Activated naive CD8-positive, alpha-beta T cell treated with anti-CD3 and anti-CD28 coated beads for 36 hours (primary cell): ENCODE data around the gene CAMTA1. TPM values are rescaled to one million over a fixed set of nuclear protein-coding genes. Genes with fewer than 3 reads are reported as not detected.

ENCODE experiments used
- DNase-seq: peaks from one replicate; pipeline ENCODE4 v3.0.0; 2021
- H3K27ac Mint-ChIP-seq: one replicate; pipeline ENCODE4 v1.8.0; 2022; ENCODE audit warnings: mild to moderate bottlenecking, moderate library complexity, mixed read lengths
- H3K27me3 Mint-ChIP-seq: one replicate; pipeline ENCODE4 v1.8.0; 2022; ENCODE audit warnings: mild to moderate bottlenecking, mixed read lengths
- H3K36me3 Mint-ChIP-seq: one replicate; pipeline ENCODE4 v1.8.0; 2021; ENCODE audit warnings: mild to moderate bottlenecking, mixed read lengths
- H3K4me1 Mint-ChIP-seq: one replicate; pipeline ENCODE4 v1.8.0; 2021; ENCODE audit warnings: mixed read lengths
- H3K4me3 Mint-ChIP-seq: one replicate; pipeline ENCODE4 v1.8.0; 2022; ENCODE audit warnings: mild to moderate bottlenecking, moderate library complexity, mixed read lengths
- H3K9me3 Mint-ChIP-seq: one replicate; pipeline ENCODE4 v1.8.0; 2022; ENCODE audit warnings: mixed read lengths
- total RNA-seq, 2 experiments: library from RNA; stranded (reverse); gene quantifications; one replicate each; pipeline ENCODE4 v1.2.3, GENCODE V29; 2021

CAMTA1 gene
- total RNA-seq, 2 experiments from 2014 or later: 70.4 to 71.4 TPM

DNA sequence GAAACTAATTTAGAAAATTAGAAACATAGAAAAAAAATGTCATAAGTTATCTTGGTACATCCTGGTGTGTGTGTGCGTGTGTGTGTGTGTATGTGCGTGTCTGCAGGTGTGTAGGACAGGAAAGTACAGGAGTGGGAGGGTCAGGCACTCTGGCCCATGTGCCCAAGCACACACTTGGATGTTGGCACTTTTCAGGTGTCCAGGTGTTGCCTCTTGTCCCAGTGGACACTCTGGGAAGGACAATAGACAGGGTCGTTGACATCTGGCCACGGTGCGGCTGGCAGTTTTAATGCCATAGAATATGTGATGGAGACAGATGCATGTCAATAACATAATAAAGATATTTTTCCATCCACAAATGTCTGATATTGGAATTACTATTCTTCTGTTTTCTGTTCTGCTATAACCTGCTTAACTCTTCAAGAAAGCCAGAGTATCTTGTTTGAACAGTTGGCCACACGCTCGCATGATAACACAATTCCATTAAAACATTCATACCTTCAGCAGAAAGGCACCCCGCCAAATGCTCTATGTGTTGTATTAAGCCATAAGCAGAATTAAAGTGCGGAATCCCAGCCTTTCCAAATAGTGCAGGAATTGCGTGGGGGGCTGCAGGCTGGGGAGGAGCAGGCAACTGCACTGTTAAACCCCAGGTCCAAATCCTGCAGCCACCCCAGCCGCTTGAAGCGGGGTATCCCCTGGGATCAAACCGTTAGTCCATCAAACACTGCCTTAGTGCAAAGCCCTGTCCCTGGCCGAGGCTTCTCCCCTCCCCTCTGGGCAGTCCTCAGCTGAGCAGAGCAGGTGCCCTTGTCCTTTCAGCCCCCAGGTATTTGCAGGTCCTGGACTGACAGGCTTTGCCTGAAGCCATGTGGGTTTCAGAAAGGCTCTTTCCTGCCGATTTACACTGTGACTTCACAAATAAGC lies 390.0 kb downstream of the CAMTA1 start:
- no peak overlapping the region for H3K4me3 Mint-ChIP-seq
- H3K36me3 Mint-ChIP-seq: peaks cover 2% of the 10 kb centered on the region
- DNase-seq: no peak
- H3K27ac Mint-ChIP-seq: no peak overlapping the region
- no peaks in the 10 kb centered on the region for H3K4me1 Mint-ChIP-seq
- peaks cover 13% of the 10 kb centered on the region for H3K9me3 Mint-ChIP-seq
- H3K27me3 Mint-ChIP-seq: peaks cover 40% of the 10 kb centered on the region

DNA sequence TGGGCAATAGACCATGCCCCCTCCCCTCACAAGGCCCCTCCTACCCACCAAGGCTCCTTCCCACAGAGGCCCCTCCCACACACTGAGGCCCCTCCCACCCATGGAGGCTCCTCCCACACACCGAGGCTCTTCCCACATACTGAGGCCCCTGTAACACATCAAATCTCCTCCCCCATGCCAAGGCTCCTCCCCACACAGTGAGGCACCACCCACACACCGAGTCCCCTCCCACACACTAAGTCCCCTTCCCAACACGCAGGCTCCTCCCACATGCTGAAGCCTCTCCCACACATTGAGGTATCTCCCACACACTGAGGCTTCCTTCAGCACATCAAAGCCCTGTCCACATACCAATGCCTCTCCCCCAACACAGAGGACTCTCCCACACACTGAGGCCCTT lies 391.8 kb downstream of the CAMTA1 start:
- Mint-ChIP-seq H3K9me3 (peaks cover 13% of the 10 kb centered on the region), H3K4me3 (no peak overlapping the region), H3K27me3 (peaks cover 34% of the 10 kb centered on the region), H3K27ac (no peak overlapping the region), H3K4me1 (no peaks in the 10 kb centered on the region), H3K36me3 (peaks cover 2% of the 10 kb centered on the region)
- no peak for DNase-seq

DNA sequence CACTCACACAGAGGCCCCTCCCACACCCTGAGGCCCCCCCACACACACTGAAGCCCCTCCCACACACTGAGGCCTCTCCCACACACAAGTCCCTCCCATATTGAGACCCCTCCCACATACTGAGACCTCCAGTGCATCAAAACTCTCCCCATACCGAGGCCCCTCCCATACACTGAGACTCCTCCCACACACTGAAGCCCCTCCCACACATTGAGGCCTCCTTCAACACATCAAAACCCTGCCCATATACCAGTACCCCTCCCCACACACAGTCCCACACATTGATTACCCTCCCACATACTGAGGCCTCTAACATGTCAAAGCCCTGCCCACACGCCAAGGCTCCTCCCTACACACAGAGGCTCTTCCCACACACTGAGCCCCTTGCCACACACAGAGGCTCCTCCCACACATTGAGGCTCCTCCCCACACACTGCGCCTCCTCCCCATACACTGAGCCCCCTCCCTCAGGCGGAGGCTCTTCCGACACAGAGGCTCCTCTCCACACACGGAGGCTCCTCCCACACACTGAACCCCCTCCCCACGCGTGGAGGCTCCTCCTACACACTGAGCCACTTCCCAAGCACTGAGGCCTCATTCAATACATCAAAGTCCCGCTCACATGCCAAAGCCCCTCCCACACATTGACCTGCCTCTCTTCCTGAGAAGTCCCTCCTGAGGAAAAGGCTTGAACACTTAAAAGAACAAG lies 392.3 kb downstream of the CAMTA1 start:
- H3K4me1 Mint-ChIP-seq: no peaks in the 10 kb centered on the region
- no peak overlapping the region for H3K4me3 Mint-ChIP-seq
- H3K27ac Mint-ChIP-seq: no peak overlapping the region
- peaks cover 2% of the 10 kb centered on the region for H3K36me3 Mint-ChIP-seq
- H3K27me3 Mint-ChIP-seq: peaks cover 35% of the 10 kb centered on the region
- no peak for DNase-seq
- H3K9me3 Mint-ChIP-seq: peaks cover 13% of the 10 kb centered on the region

DNA sequence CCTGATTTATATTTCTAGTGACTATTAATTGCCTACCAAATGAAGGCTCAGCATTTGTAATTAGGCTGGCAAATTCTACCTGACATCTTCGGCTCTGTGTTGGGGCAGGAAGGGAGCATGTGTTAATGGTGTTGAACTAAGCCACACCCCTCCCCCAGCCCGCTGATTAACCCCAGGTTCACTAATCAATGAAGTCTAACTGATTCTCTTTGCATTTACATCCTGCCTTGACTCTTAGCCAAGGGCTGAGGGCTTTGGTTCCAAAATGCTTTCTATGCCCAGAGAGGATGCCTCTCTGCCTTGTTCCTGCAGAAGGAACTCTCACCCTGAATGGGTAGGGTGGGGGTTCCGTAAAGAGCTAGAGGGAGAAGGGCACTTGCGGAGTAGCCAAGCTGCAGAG lies 393.1 kb downstream of the CAMTA1 start:
- Mint-ChIP-seq H3K4me3 (no peak overlapping the region), H3K9me3 (peaks cover 17% of the 10 kb centered on the region), H3K27ac (no peak overlapping the region), H3K36me3 (peaks cover 2% of the 10 kb centered on the region), H3K4me1 (no peaks in the 10 kb centered on the region), H3K27me3 (peaks cover 40% of the 10 kb centered on the region)
- DNase-seq: no peak

DNA sequence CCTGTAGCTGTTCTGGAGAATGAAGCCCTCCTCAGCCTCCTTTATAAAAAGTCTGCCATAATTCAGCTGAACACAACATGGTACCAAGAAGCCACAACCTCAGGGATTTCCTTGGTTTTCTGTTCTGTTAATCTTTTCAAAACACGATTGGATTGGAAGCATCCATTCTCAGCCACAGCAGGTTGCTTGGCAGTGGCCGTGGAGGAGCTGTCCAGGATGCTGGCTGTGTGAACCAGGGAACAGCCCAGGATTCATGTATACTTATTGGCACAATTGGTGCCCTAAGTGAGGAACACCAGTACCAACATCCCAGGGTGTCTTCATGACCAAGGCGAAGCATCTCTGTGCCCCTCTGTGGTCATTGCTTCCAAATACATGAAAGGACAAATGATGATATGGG lies 393.5 kb downstream of the CAMTA1 start:
- peaks cover 40% of the 10 kb centered on the region for H3K27me3 Mint-ChIP-seq
- no peak overlapping the region for H3K4me3 Mint-ChIP-seq
- no peak for DNase-seq
- peaks cover 2% of the 10 kb centered on the region for H3K36me3 Mint-ChIP-seq
- H3K4me1 Mint-ChIP-seq: no peaks in the 10 kb centered on the region
- peaks cover 17% of the 10 kb centered on the region for H3K9me3 Mint-ChIP-seq
- H3K27ac Mint-ChIP-seq: no peak overlapping the region

DNA sequence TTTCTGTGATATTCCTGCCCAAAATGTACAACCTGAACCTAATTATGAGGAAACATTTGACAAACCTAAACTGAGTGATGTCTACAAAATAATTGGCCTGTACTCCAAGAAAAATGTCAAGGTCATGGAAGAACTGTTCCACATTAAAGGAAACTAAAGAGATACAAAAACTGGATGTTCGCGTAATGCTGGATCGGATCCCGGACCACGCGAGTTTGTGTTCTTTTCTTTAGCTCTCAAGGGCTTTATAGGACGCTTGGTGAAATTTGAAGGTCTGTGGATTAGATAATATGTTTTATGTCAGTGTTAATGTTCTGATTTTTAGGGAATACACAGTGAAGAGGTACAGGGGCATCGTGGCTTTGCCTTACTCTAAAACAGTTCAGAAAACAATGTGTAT lies 400.5 kb downstream of the CAMTA1 start:
- DNase-seq: no peak
- H3K4me3 Mint-ChIP-seq: no peak overlapping the region
- H3K27me3 Mint-ChIP-seq: peaks cover 30% of the 10 kb centered on the region
- no peaks in the 10 kb centered on the region for H3K4me1 Mint-ChIP-seq
- H3K36me3 Mint-ChIP-seq: no peaks in the 10 kb centered on the region
- peaks cover 4% of the 10 kb centered on the region for H3K9me3 Mint-ChIP-seq
- H3K27ac Mint-ChIP-seq: no peak overlapping the region

DNA sequence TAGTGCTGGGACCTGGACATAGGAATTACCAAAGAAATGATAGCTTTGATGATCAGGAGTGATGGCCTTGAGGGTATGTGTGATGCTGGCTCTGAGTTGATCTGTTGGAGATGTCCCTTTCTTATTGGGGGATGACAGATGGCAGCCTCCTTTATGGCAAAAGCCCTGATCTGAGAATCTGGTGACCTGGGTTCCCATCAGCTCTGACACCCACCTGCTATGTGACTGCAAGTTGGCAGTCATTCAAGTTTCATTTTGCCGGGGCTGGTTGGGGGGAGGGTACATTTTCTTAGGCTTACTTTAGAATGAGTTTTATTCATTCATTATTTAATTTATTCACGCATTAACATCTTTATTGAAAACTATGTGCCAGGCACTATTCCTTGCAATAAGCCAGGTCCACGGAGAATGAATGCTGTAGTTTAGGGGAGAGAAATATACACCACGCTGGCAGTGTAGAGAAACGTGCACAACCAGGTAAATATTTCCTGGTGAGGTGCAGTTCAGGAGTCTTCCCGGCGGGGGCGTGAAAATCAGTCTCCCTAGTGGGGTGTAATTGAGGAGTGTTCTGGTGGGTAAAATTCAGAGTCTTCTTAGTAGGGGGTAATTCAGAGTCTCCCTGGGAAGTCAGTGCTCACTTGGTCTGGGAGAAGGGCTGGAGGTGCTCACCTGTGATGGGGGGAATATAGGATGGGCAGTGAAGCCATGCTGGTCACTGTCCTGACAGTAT lies 401.3 kb downstream of the CAMTA1 start:
- DNase-seq: no peak
- H3K4me1 Mint-ChIP-seq: no peaks in the 10 kb centered on the region
- no peak overlapping the region for H3K27ac Mint-ChIP-seq
- H3K27me3 Mint-ChIP-seq: peaks cover 30% of the 10 kb centered on the region
- no peaks in the 10 kb centered on the region for H3K36me3 Mint-ChIP-seq
- H3K4me3 Mint-ChIP-seq: no peak overlapping the region
- peaks cover 4% of the 10 kb centered on the region for H3K9me3 Mint-ChIP-seq

DNA sequence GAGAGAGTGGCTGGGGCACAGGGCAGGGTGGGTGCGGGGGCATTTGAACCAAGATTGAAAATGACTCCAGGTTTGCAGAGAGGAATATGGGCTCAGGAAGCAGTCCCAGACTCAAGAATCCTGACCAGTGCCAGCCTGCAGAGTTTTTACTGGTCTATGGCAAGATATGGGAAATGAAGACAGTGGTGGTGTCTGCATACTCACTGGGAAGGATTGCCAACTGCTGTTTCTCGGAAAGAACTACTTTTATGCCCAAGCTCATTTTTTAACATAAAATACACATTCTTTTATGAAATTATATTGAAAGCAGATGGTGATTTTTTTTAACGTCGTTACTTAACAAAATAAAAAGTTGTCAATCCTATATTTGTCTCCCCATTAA lies 401.8 kb downstream of the CAMTA1 start:
- Mint-ChIP-seq H3K27ac (no peak overlapping the region), H3K4me1 (no peaks in the 10 kb centered on the region), H3K27me3 (peaks cover 27% of the 10 kb centered on the region), H3K36me3 (no peaks in the 10 kb centered on the region), H3K4me3 (no peak overlapping the region), H3K9me3 (peaks cover 4% of the 10 kb centered on the region)
- no peak for DNase-seq

DNA sequence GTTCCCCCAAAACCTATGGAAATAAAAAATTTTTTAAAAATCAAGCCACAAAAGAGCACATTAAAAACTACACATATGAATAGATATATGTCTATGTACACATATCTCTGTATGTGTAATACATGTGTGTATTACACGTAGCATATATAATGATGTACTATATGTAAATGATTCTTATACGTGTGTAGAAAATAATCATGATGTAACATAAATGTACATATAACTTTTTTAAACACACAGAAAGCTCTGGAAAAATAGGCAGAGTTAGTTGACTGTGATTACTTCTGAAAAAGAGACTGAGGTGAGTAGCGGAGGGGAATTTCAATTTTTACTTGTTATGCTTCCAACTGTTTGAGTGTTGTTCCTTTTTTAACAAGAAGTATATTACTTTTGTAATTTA lies 405.0 kb downstream of the CAMTA1 start:
- no peak for DNase-seq
- no peaks in the 10 kb centered on the region for H3K36me3 Mint-ChIP-seq
- no peaks in the 10 kb centered on the region for H3K9me3 Mint-ChIP-seq
- H3K4me1 Mint-ChIP-seq: no peaks in the 10 kb centered on the region
- no peak overlapping the region for H3K27ac Mint-ChIP-seq
- no peak overlapping the region for H3K4me3 Mint-ChIP-seq
- peaks cover 8% of the 10 kb centered on the region for H3K27me3 Mint-ChIP-seq

DNA sequence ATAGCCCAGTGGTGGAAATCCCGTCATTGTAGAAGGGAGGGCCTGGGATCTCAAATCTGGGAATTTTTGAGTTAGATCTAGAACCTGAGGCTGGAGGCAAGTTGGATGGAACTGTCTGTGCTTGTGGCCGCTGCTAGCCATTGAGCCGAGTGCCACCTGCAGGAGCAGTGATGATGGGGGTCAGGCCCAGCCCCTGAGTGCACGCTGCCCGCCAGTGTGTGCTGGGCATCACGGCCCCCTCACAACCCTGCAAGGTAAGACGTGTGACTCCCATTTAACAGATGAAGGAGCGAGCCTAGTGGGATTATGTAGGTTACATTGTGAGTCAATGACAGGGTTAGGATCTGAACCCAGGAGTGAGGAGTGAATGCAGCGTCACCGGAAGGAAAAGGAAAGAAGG lies 407.2 kb downstream of the CAMTA1 start:
- no peak overlapping the region for H3K4me3 Mint-ChIP-seq
- H3K4me1 Mint-ChIP-seq: no peaks in the 10 kb centered on the region
- no peaks in the 10 kb centered on the region for H3K36me3 Mint-ChIP-seq
- no peak for DNase-seq
- H3K27ac Mint-ChIP-seq: no peak overlapping the region
- H3K9me3 Mint-ChIP-seq: no peaks in the 10 kb centered on the region
- H3K27me3 Mint-ChIP-seq: no peaks in the 10 kb centered on the region

DNA sequence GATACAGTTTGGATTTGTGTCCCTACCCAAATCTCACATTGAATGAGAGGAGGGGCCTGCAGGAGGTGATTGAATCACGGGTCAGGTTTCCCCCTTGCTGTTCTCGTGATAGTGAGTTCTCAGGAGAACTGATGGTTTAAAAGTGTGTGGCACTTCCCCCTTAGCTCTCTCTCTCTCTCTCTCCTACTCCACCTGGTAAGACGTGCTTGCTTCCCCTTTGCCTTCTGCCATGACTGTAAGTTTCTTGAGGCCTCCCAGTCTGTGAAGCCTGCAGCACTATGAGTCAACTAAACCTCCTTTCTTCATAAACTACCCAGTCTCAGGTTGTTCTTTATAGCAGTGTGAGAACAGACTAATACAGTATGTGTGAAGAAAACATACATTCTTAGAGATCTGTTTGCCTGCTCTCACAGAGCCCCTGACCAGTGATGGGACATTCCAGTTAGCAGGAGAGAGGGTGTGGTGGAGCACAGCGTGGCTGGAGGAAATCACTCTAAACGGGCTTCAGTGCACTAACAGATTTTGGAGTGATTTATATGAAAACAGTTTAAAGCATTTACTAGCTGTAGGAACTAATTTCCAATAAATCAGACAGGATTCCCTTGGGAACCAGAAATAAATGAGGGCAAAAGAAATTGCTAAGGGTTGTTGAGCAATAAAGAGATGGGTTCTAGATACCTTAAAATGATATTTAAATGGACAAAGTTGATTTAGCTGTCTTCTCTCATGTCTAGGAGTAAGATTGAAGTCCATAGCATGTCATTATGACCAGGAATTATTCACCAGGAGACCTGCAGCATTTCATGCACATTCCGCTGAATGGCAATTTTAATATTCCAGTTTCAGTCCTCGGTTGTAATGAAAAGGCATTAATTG lies 411.0 kb downstream of the CAMTA1 start:
- no peaks in the 10 kb centered on the region for H3K27me3 Mint-ChIP-seq
- no peaks in the 10 kb centered on the region for H3K4me1 Mint-ChIP-seq
- no peak overlapping the region for H3K27ac Mint-ChIP-seq
- no peaks in the 10 kb centered on the region for H3K9me3 Mint-ChIP-seq
- H3K4me3 Mint-ChIP-seq: no peak overlapping the region
- no peak for DNase-seq
- no peaks in the 10 kb centered on the region for H3K36me3 Mint-ChIP-seq

DNA sequence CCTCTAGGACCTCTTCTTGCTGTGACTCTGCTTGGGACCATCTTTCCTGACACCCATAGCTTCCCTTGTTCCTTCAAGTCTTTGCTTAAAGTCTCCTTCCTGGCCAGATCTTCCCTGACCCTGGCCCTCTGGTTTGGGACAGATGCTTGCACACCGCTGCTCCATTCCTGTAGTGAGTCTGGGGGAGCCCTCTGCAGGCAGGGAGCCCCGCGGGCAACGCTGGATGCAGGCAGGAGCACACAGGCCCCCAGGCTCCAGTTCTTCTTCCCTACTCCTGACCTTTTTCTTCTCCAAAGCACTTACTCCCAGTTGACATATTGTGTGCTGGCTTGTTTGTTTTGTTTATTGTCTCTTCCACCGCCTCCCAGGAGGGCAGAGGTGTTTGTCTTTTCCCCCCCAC lies 413.4 kb downstream of the CAMTA1 start:
- Mint-ChIP-seq H3K4me3 (no peak overlapping the region), H3K27me3 (no peaks in the 10 kb centered on the region), H3K4me1 (no peaks in the 10 kb centered on the region), H3K36me3 (no peaks in the 10 kb centered on the region), H3K27ac (no peak overlapping the region), H3K9me3 (no peaks in the 10 kb centered on the region)
- DNase-seq: no peak

DNA sequence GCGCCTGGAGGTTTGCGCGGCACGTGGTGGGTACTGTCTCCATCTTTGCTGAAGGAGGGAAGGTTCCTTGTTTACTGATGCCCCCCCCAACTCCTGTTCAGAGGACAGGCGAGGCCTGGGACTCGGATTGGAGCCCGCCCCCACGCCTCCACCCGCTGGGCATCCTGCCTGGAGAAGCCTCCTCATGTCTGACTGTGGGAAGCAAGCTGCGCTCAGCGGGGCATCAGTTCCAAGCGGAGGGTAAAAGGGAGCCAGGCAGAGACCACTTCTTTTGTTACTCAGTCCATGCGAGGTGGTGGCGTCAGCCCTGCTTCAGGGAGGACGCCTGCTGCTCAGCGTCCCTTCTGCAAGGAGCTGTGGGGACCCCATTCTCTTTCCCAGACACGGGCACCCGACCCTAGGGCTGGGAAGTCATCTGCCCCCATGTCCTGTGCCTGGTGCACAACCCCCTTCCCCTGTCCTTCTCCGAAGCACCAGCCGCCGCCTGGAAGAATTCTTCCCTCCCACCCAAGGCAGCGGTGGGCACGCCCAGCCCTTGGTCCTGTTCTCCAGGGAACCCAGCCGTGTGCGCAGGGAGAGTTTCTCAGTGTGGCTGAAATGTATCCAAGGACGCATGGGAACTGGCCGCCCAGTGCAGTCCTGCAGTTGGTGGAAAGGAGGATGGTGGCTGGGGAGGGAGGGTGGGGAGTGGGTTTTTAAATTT lies 414.0 kb downstream of the CAMTA1 start:
- H3K27me3 Mint-ChIP-seq: no peaks in the 10 kb centered on the region
- no peak for DNase-seq
- H3K36me3 Mint-ChIP-seq: no peaks in the 10 kb centered on the region
- H3K4me1 Mint-ChIP-seq: no peaks in the 10 kb centered on the region
- H3K4me3 Mint-ChIP-seq: no peak overlapping the region
- no peaks in the 10 kb centered on the region for H3K9me3 Mint-ChIP-seq
- no peak overlapping the region for H3K27ac Mint-ChIP-seq
